CD8-positive, alpha-beta memory T cell (primary cell): ENCODE measurements around the gene GCNT2. TPM values are rescaled to one million over a fixed set of nuclear protein-coding genes. Genes with fewer than 3 reads are reported as not detected.
"Not testable (repeated sequence)": the region's sequence is repeated elsewhere in the genome, so short reads cannot be mapped to it uniquely, and the experiment has no call there.

Experiments
- CTCF ChIA-PET: fragments of 350-600 bp; sonication (Branson Sonifier 250); formaldehyde crosslinking; loops from one replicate; lab custom pipeline; 2021; ENCODE audit warnings: antibody characterized with exemption; lab: Charles Lee
- POLR2A ChIA-PET: fragments of 350-600 bp; sonication (Branson Sonifier 250); formaldehyde crosslinking; loops from one replicate; lab custom pipeline; 2021; ENCODE audit warnings: antibody characterized with exemption; lab: Charles Lee
- DNase-seq, 5 donors: peaks; one replicate each; pipeline versions ENCODE4 v3.0.0 to v3.0.0-alpha.2; 2020 to 2022; ENCODE audit warnings: mixed read lengths in 1 of 5
- H3K27ac ChIP-seq: one replicate; pipeline ENCODE4 v1.7.0; 2013; ENCODE audit warnings: low read depth, mild to moderate bottlenecking, low read length, moderate library complexity
- H3K27me3 ChIP-seq: 2 replicates; pipeline ENCODE4 v1.7.0; 2013; ENCODE audit warnings: low read length, mild to moderate bottlenecking; ENCODE audit not compliant: insufficient read depth, poor library complexity, severe bottlenecking
- H3K36me3 ChIP-seq: 2 replicates; pipeline ENCODE4 v1.7.0; 2013; ENCODE audit warnings: mild to moderate bottlenecking, low read length, moderate library complexity; ENCODE audit not compliant: insufficient read depth
- H3K4me1 ChIP-seq: 2 replicates; pipeline ENCODE4 v1.7.0; 2013; ENCODE audit warnings: mild to moderate bottlenecking, low read length, moderate library complexity; ENCODE audit not compliant: insufficient read depth
- H3K4me3 ChIP-seq: 2 replicates; pipeline ENCODE4 v1.7.0; 2013; ENCODE audit warnings: mild to moderate bottlenecking, low read length
- H3K9me3 ChIP-seq: 2 replicates; pipeline ENCODE4 v1.7.0; 2013; ENCODE audit warnings: mild to moderate bottlenecking, low read length
- H3K27ac Mint-ChIP-seq, 8 donors: one replicate each; pipeline ENCODE4 v1.8.0; 2020 to 2021; ENCODE audit warnings: mixed read lengths in 8 of 8, mild to moderate bottlenecking in 6 of 8, inconsistent platforms in 3 of 8, moderate library complexity in 3 of 8
- H3K27me3 Mint-ChIP-seq, 2 donors: one replicate each; pipeline ENCODE4 v1.8.0; 2020 to 2021; ENCODE audit warnings: mixed read lengths in 2 of 2, mild to moderate bottlenecking in 1 of 2, moderate library complexity in 1 of 2
- H3K36me3 Mint-ChIP-seq, 3 donors: one replicate each; pipeline ENCODE4 v1.8.0; 2020 to 2021; ENCODE audit warnings: mixed read lengths in 3 of 3, inconsistent platforms in 1 of 3, mild to moderate bottlenecking in 1 of 3
- H3K4me1 Mint-ChIP-seq, 3 donors: one replicate each; pipeline ENCODE4 v1.8.0; 2020 to 2021; ENCODE audit warnings: mixed read lengths in 3 of 3, inconsistent platforms in 1 of 3, mild to moderate bottlenecking in 1 of 3
- H3K4me3 Mint-ChIP-seq, 7 donors: one replicate each; pipeline ENCODE4 v1.8.0; 2020 to 2021; ENCODE audit warnings: mixed read lengths in 7 of 7, mild to moderate bottlenecking in 6 of 7, moderate library complexity in 4 of 7, inconsistent platforms in 2 of 7
- H3K9me3 Mint-ChIP-seq, 5 donors: one replicate each; pipeline ENCODE4 v1.8.0; 2020 to 2022; ENCODE audit warnings: mixed read lengths in 5 of 5, mild to moderate bottlenecking in 3 of 5, moderate library complexity in 2 of 5, inconsistent platforms in 1 of 5
- polyA plus RNA-seq: library from polyadenylated mRNA; unstranded; fragments of 300-500 nt; fragmentation: Illumina TruSeq; gene quantifications from one replicate; pipeline ENCODE4 v1.2.3, GENCODE V29; 2021
- total RNA-seq, 2 experiments: library from RNA; stranded (reverse); gene quantifications; one replicate each; pipeline ENCODE4 v1.2.3, GENCODE V29; 2021

Gene GCNT2
- total and polyA plus RNA-seq, 3 experiments from 2014 or later: 1.3 to 1.4 (median 1.4) TPM

GRCh38 chr6:10564975-10565673 lies 44.0 kb downstream of the GCNT2 start:
- no peaks in the 10 kb centered on the region for H3K4me1 ChIP-seq
- peak overlapping the region in 1 of 8 donors; percentile 20 for H3K27ac Mint-ChIP-seq
- H3K27ac ChIP-seq: no peak overlapping the region
- H3K36me3 Mint-ChIP-seq: peaks cover 7 to 12% (median 10%) of the 10 kb centered on the region in 3 donors
- peaks cover 0 to 3% (median 0%) of the 10 kb centered on the region in 3 donors for H3K4me1 Mint-ChIP-seq
- no peaks in the 10 kb centered on the region for H3K9me3 ChIP-seq
- H3K27me3 Mint-ChIP-seq: no peaks in the 10 kb centered on the region
- ChIA-PET CTCF (interaction anchor here (1.4 kb wide), 1 partner anchor 20 kb away, joined by 3 read pairs; no protein-coding TSS in a partner anchor), POLR2A (no interaction called here)
- no peak for DNase-seq
- H3K4me3 ChIP-seq: no peak overlapping the region
- H3K36me3 ChIP-seq: no peaks in the 10 kb centered on the region
- H3K4me3 Mint-ChIP-seq: no peak overlapping the region
- H3K27me3 ChIP-seq: no peaks in the 10 kb centered on the region
- H3K9me3 Mint-ChIP-seq: peaks cover 0 to 6% (median 0%) of the 10 kb centered on the region in 5 donors

- Histone ChIP-seq H3K4me3 (no peak overlapping the region), H3K9me3 (no peaks in the 10 kb centered on the region), H3K27me3 (no peaks in the 10 kb centered on the region), H3K27ac (no peak overlapping the region), H3K4me1 (no peaks in the 10 kb centered on the region), H3K36me3 (no peaks in the 10 kb centered on the region)
- Mint-ChIP-seq H3K4me1 (peaks cover 0 to 3% (median 0%) of the 10 kb centered on the region in 3 donors), H3K36me3 (peaks cover 3 to 12% (median 7%) of the 10 kb centered on the region in 3 donors), H3K27me3 (no peaks in the 10 kb centered on the region), H3K4me3 (no peak overlapping the region), H3K9me3 (peaks cover 0 to 6% (median 0%) of the 10 kb centered on the region in 5 donors), H3K27ac (no peak overlapping the region)
- no peak for DNase-seq
- CTCF ChIA-PET: interaction anchor here (1.4 kb wide), 1 partner anchor 20 kb away, joined by 3 read pairs; no protein-coding TSS in a partner anchor
- POLR2A ChIA-PET: no interaction called here
These were observed 44.8 kb downstream of the GCNT2 start for GRCh38 chr6:10565913-10566312.

GRCh38 chr6:10567256-10568026 lies 46.3 kb downstream of the GCNT2 start:
- no peak overlapping the region for H3K27ac Mint-ChIP-seq
- CTCF ChIA-PET: interaction anchor here (1.2 kb wide), 1 partner anchor 27 kb away, joined by 3 read pairs; no protein-coding TSS in a partner anchor

GRCh38 chr6:10569392-10570127 lies 48.4 kb downstream of the GCNT2 start:
- Mint-ChIP-seq H3K9me3 (peaks cover 0 to 6% (median 0%) of the 10 kb centered on the region in 5 donors), H3K27ac (peak overlapping the region in 1 of 8 donors; percentile 54), H3K36me3 (peaks cover 2 to 9% (median 7%) of the 10 kb centered on the region in 3 donors), H3K4me1 (peaks cover 0 to 3% (median 0%) of the 10 kb centered on the region in 3 donors), H3K4me3 (no peak overlapping the region), H3K27me3 (no peaks in the 10 kb centered on the region)
- no peak for DNase-seq
- H3K4me1 ChIP-seq: no peaks in the 10 kb centered on the region
- ChIA-PET CTCF (no interaction called here), POLR2A (no interaction called here)
- H3K4me3 ChIP-seq: no peak overlapping the region
- no peaks in the 10 kb centered on the region for H3K27me3 ChIP-seq
- H3K36me3 ChIP-seq: no peaks in the 10 kb centered on the region
- no peak overlapping the region for H3K27ac ChIP-seq
- no peaks in the 10 kb centered on the region for H3K9me3 ChIP-seq

More at GRCh38 chr6:10567256-10568026, 46.3 kb downstream of the GCNT2 start:
- Mint-ChIP-seq H3K9me3 (peaks cover 0 to 6% (median 0%) of the 10 kb centered on the region in 5 donors), H3K27me3 (no peaks in the 10 kb centered on the region), H3K4me1 (peaks cover 0 to 3% (median 0%) of the 10 kb centered on the region in 3 donors), H3K4me3 (no peak overlapping the region), H3K36me3 (peaks cover 0 to 7% (median 6%) of the 10 kb centered on the region in 3 donors)
- Histone ChIP-seq H3K4me3 (no peak overlapping the region), H3K27ac (no peak overlapping the region), H3K4me1 (no peaks in the 10 kb centered on the region), H3K9me3 (no peaks in the 10 kb centered on the region), H3K27me3 (no peaks in the 10 kb centered on the region), H3K36me3 (no peaks in the 10 kb centered on the region)
- POLR2A ChIA-PET: interaction anchor here (0.6 to 0.7 kb wide), 2 partner anchors 27 to 83 kb away, joined by 3 to 4 read pairs; no protein-coding TSS in a partner anchor
- DNase-seq: no peak

- POLR2A ChIA-PET, H3K36me3 ChIP-seq, DNase-seq, H3K4me3 ChIP-seq, H3K27me3 ChIP-seq, H3K9me3 Mint-ChIP-seq, H3K27ac Mint-ChIP-seq, H3K27me3 Mint-ChIP-seq, H3K4me3 Mint-ChIP-seq, H3K4me1 ChIP-seq, CTCF ChIA-PET, H3K27ac ChIP-seq, H3K4me1 Mint-ChIP-seq, H3K9me3 ChIP-seq: not testable (repeated sequence)
- H3K36me3 Mint-ChIP-seq: peaks cover 4 to 10% (median 6%) of the 10 kb centered on the region in 3 donors
These were observed 54.4 kb downstream of the GCNT2 start for GRCh38 chr6:10575519-10575918.

GRCh38 chr6:10576226-10576625 lies 55.1 kb downstream of the GCNT2 start:
- Histone ChIP-seq H3K36me3 (no peaks in the 10 kb centered on the region), H3K27ac (no peak overlapping the region), H3K9me3 (no peaks in the 10 kb centered on the region), H3K4me3 (no peak overlapping the region), H3K27me3 (no peaks in the 10 kb centered on the region), H3K4me1 (no peaks in the 10 kb centered on the region)
- Mint-ChIP-seq H3K4me3 (no peak overlapping the region), H3K4me1 (no peaks in the 10 kb centered on the region), H3K36me3 (peaks cover 4 to 10% (median 6%) of the 10 kb centered on the region in 3 donors), H3K27ac (peak overlapping the region in 1 of 8 donors; percentile 38), H3K27me3 (no peaks in the 10 kb centered on the region), H3K9me3 (peaks cover 0 to 2% (median 0%) of the 10 kb centered on the region in 5 donors)
- DNase-seq: no peak
- ChIA-PET POLR2A (no interaction called here), CTCF (no interaction called here)

GRCh38 chr6:10577112-10577511 lies 56.0 kb downstream of the GCNT2 start:
- H3K27me3 ChIP-seq: no peaks in the 10 kb centered on the region
- H3K27ac ChIP-seq: no peak overlapping the region
- H3K36me3 ChIP-seq: no peaks in the 10 kb centered on the region
- no peak overlapping the region for H3K4me3 ChIP-seq
- no peaks in the 10 kb centered on the region for H3K9me3 ChIP-seq
- no peak for DNase-seq
- POLR2A ChIA-PET: no interaction called here
- CTCF ChIA-PET: no interaction called here
- no peaks in the 10 kb centered on the region for H3K4me1 ChIP-seq
- peaks cover 4 to 10% (median 6%) of the 10 kb centered on the region in 3 donors for H3K36me3 Mint-ChIP-seq
- H3K4me3 Mint-ChIP-seq: no peak overlapping the region
- H3K4me1 Mint-ChIP-seq: no peaks in the 10 kb centered on the region
- no peak overlapping the region for H3K27ac Mint-ChIP-seq
- no peaks in the 10 kb centered on the region for H3K27me3 Mint-ChIP-seq
- peaks cover 0 to 2% (median 0%) of the 10 kb centered on the region in 5 donors for H3K9me3 Mint-ChIP-seq
